AG09309 (cell line): ENCODE data around the gene CENPK.
A peak's percentile ranks its signal among the peaks of the same experiment; 100 is the strongest.
"Not testable (repeated sequence)": the region's sequence is repeated elsewhere in the genome, so short reads cannot be mapped to it uniquely, and the experiment has no call there.

ENCODE experiments used
- DNase-seq: peaks from one replicate; pipeline ENCODE4 v3.0.0-alpha.2; 2010; ENCODE audit warnings: low read depth
- H3K4me3 ChIP-seq: 2 replicates; pipeline ENCODE4 v1.5.1; 2011; ENCODE audit warnings: mild to moderate bottlenecking, low read depth, low read length, moderate library complexity; ENCODE audit not compliant: control insufficient read depth
- TF ChIP-seq, protein P1 (sequence below): IDR thresholded peaks from 2 replicates; pipeline ENCODE4 v1.5.1; 2011; ENCODE audit warnings: mild to moderate bottlenecking, low read depth, low read length, inconsistent platforms; ENCODE audit not compliant: insufficient read depth, control insufficient read depth; ENCODE audit errors: missing control alignments

CENPK gene, protein sequence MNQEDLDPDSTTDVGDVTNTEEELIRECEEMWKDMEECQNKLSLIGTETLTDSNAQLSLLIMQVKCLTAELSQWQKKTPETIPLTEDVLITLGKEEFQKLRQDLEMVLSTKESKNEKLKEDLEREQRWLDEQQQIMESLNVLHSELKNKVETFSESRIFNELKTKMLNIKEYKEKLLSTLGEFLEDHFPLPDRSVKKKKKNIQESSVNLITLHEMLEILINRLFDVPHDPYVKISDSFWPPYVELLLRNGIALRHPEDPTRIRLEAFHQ

DNA sequence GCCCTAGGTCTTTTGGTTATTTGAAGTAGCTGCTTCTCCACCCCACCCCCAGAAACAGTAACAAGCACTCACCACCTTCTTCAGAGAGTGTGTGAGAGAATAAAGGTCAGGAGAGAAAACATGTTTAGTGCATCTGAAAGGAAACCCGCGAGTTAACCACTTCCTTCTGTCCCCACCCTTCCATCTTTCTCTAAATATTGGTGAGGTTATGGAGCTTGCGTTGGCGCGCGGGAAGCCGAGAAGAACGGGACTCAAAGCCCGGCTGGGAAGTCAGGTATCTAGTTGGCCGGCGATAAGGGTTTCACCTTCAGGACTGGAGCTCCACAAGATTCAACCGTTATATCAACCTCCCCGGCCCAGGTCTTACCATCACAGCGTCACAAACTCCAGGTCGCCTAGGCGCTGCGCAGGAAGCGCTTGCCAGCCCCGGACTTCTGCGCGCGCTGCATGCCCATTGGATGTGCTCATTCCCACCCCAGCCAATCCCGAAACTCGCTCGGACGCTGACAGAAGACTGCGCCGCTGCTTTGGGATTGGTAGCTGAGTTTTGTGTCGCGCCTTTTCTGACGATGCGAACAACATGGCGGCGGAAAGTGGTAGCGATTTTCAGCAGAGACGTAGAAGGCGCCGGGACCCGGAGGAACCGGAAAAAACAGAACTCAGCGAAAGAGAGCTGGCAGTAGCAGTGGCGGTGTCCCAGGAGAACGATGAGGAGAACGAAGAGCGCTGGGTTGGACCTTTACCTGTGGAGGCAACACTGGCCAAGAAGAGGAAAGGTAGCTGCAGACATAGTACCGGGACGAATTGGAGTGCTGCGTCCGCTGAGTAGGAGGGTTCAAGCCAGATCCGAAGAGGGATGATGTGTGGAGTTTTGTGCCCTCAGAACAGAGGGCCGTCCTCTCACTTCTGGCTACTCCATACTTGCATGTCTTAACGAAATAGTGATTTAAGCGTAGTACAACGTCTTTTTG lies at the start of gene CENPK, which contains the start of gene PPWD1:
Gene CENPK, minus strand, starts transcription at position 438 of the 971 bp plus-strand sequence. CDS start 8,261 bp downstream, outside the sequence.
Gene PPWD1, plus strand, starts transcription at position 566 of the 971 bp plus-strand sequence. Its CDS starts 15 bp downstream, at position 581.
- H3K4me3 ChIP-seq = peak within 1 kb of the TSS; percentile 86
- TF ChIP-seq, protein P1, sequence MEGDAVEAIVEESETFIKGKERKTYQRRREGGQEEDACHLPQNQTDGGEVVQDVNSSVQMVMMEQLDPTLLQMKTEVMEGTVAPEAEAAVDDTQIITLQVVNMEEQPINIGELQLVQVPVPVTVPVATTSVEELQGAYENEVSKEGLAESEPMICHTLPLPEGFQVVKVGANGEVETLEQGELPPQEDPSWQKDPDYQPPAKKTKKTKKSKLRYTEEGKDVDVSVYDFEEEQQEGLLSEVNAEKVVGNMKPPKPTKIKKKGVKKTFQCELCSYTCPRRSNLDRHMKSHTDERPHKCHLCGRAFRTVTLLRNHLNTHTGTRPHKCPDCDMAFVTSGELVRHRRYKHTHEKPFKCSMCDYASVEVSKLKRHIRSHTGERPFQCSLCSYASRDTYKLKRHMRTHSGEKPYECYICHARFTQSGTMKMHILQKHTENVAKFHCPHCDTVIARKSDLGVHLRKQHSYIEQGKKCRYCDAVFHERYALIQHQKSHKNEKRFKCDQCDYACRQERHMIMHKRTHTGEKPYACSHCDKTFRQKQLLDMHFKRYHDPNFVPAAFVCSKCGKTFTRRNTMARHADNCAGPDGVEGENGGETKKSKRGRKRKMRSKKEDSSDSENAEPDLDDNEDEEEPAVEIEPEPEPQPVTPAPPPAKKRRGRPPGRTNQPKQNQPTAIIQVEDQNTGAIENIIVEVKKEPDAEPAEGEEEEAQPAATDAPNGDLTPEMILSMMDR = no peak
- DNase-seq = peak; percentile 61

DNA sequence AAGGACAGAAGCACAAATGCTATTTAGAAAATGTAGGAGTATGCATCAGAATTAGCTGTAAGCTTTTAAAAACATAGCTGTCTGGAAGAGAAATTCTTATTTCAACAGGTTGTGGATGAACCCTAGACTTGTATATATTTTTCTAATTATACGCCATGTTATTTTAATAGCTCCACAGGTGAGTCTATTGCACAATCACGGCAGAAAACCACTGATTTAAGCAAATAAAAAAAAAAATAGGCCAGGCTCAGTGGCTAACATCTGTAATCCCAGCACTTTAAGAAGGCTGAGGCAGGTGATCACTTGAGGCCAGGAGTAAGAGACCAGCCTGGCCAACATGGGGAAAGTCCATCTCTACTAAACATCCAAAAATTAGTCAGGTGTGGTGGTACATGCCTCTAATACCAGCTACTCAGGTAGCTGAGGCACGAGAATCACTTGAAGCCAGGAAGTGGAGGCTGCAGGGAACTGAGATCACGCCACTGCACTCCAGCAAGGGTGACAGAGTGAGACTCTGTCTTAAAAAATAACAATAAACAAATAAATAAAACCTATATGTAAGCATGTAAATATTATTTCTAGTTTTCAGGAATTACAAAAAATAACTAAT lies 49.4 kb upstream of the CENPK start:
- H3K4me3 ChIP-seq = no peak overlapping the region
- TF ChIP-seq, protein P1 = no peak
- DNase-seq = no peak

DNA sequence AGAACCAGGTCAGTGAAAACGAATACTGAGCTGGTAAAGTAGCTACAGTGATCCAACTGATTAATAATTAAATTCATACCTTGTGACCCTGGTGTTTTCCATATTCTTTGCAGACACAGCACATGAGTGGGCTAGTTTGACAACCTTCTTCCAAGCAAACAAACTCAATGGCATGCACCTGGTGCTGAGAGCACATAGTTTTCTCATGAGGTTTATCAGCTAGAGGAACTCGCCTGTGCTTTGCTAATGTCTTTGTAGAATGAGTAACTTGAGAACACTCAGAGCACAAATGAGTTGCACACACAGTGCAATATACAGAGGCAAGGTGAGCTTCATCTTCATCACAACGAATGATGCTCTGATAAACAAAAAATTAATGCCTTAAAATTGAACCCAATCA lies 48.6 kb upstream of the CENPK start:
- H3K4me3 ChIP-seq = no peak overlapping the region
- TF ChIP-seq, protein P1 = no peak
- DNase-seq = no peak

DNA sequence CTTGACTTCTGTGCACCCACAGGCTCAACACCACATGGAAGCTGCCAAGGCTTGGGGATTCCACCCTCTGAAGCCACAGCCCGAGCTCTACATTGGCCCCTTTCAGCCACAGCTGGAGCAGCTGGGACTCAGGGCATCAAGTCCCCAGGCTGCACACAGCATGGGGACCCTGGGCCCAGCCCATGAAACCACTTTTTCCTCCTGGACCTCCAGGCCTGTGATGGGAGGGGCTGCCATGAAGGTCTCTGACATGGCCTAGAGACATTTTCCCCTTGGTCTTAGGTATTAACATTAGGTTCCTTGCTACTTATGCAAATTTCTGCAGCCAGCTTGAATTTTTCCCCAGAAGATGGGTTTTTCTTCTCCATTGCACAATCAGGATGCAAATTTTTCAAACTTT lies 38.8 kb upstream of the CENPK start:
- H3K4me3 ChIP-seq, DNase-seq: not testable (repeated sequence)

DNA sequence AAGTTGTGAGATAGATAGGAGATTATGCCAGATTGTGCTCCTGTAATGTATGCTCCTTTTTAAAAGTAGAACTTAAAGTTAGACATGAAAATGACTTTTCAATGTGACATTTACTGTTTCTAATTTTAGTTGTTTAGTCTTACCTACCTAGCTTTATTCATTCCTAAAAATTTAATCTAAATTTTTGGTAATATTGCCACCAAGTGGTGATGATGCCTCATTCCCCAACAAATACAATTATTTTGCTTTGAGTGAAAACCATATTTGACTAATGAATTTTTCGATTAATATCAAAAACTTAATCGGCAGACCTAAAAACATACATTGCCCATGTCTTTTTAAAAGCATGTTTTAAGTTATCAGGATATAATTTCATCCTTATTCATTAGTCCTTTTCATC lies 25.7 kb upstream of the CENPK start:
- H3K4me3 ChIP-seq = no peak overlapping the region
- no peak for DNase-seq
- TF ChIP-seq, protein P1 = no peak

DNA sequence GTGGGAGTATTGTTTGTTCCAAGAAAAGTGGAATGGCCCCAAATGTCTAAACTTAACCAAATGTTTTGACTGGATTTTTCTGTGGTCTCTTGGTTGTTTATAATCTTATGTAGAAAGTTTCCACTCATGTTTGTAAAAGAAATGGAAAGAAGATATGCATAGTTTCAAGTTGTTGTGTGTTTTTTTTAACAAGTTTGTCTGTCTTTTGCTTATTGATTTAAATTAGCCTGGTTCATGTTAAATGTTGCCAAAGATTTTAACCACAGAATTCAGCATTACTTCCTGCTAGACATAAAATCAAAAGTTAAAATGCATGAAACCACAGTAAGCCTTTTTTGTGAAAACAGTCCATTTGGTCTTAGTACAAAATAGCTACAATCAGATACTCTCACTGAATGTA lies 14.2 kb upstream of the CENPK start:
- no peak for DNase-seq
- no peak overlapping the region for H3K4me3 ChIP-seq
- TF ChIP-seq, protein P1 = no peak

DNA sequence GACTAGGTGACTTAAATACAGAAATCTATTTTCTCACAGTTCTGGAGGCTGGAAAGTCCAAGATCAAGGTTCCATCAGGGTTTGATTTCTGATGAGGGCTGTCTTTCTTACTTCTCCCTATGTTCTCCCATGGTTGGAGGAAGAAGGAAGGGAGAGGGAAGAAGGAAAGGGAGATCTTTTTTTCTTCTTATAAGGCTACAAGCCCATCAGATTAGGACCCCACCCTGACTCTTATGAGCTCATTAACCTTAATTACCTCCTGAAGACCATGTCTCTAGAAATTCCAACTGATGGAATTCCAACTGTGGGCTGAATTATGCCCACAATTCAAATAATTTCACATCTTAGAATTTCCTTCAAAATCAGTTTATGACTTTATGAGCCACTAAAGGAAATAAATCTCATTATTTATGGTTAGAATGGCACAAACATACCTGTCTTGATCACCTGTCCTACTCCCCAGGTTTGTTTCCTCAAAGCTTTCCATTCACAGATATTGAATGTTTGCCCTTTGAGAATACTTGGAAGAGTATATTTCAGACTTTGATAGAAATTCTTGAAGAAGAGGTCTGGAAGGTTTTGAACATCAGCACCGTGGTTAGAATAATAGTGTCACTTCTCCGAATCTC lies 7.7 kb upstream of the CENPK start:
- no peak for DNase-seq
- H3K4me3 ChIP-seq = no peak overlapping the region
- TF ChIP-seq, protein P1 = no peak
